ENCODE results near the gene LDLRAP1. TPM values are rescaled to one million over a fixed set of nuclear protein-coding genes. Genes with fewer than 3 reads are reported as not detected.
"Not testable (repeated sequence)": the region's sequence is repeated elsewhere in the genome, so short reads cannot be mapped to it uniquely, and the experiment has no call there.

Gene LDLRAP1
- total and polyA plus RNA-seq, 8 donors: 10.6 to 73.7 (median 17.6) TPM; not detected in 1

- no peak for TF ChIP-seq EP300 (IDR thresholded peaks at IDR 0.05)
- TF ChIP-seq, protein P1, sequence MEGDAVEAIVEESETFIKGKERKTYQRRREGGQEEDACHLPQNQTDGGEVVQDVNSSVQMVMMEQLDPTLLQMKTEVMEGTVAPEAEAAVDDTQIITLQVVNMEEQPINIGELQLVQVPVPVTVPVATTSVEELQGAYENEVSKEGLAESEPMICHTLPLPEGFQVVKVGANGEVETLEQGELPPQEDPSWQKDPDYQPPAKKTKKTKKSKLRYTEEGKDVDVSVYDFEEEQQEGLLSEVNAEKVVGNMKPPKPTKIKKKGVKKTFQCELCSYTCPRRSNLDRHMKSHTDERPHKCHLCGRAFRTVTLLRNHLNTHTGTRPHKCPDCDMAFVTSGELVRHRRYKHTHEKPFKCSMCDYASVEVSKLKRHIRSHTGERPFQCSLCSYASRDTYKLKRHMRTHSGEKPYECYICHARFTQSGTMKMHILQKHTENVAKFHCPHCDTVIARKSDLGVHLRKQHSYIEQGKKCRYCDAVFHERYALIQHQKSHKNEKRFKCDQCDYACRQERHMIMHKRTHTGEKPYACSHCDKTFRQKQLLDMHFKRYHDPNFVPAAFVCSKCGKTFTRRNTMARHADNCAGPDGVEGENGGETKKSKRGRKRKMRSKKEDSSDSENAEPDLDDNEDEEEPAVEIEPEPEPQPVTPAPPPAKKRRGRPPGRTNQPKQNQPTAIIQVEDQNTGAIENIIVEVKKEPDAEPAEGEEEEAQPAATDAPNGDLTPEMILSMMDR (IDR thresholded peaks at IDR 0.05): no peak
- no peak for TF ChIP-seq POLR2A (IDR thresholded peaks at IDR 0.05)
- TF ChIP-seq POLR2AphosphoS5 (IDR thresholded peaks at IDR 0.05): no peak
- 49 to 73% (median 59%) methylated on average over 7 of the region's 7 CpGs for WGBS, 5 donors
- Histone ChIP-seq H3K9me3 (peaks cover 0 to 8% (median 6%) of the 10 kb centered on the region in 4 donors), H3K27ac (peak overlapping the region in 1 of 5 donors; percentile 20), H3K27me3 (no peaks in the 10 kb centered on the region), H3K36me3 (no peaks in the 10 kb centered on the region), H3K4me3 (no peak overlapping the region), H3K4me1 (peaks cover 0 to 12% (median 4%) of the 10 kb centered on the region in 4 donors)
- DNase-seq: no peak
- intact Hi-C loops (cut with DNase I; ENCODE audit: low total_unique reads): no loop called here
Measured at GRCh38 chr1:25599969-25600610, 56.7 kb downstream of the LDLRAP1 start.

- H3K27me3 ChIP-seq; H3K36me3 ChIP-seq; H3K4me3 ChIP-seq; intact Hi-C loops (cut with DNase I; ENCODE audit: low total_unique reads); H3K9me3 ChIP-seq: not testable (repeated sequence)
- peak overlapping the region in 1 of 5 donors; percentile 20 for H3K27ac ChIP-seq
- H3K4me1 ChIP-seq: peaks cover 0 to 12% (median 4%) of the 10 kb centered on the region in 4 donors
- DNase-seq: peak; percentile 63 to 94
- WGBS, 5 donors: 37 to 65% (median 49%) methylated on average over 5 of the region's 5 CpGs
- TF ChIP-seq POLR2AphosphoS5 (IDR thresholded peaks at IDR 0.05): peak in 1 of 3 donors; percentile 70
Measured at GRCh38 chr1:25600971-25601699, 57.7 kb downstream of the LDLRAP1 start.

DNA sequence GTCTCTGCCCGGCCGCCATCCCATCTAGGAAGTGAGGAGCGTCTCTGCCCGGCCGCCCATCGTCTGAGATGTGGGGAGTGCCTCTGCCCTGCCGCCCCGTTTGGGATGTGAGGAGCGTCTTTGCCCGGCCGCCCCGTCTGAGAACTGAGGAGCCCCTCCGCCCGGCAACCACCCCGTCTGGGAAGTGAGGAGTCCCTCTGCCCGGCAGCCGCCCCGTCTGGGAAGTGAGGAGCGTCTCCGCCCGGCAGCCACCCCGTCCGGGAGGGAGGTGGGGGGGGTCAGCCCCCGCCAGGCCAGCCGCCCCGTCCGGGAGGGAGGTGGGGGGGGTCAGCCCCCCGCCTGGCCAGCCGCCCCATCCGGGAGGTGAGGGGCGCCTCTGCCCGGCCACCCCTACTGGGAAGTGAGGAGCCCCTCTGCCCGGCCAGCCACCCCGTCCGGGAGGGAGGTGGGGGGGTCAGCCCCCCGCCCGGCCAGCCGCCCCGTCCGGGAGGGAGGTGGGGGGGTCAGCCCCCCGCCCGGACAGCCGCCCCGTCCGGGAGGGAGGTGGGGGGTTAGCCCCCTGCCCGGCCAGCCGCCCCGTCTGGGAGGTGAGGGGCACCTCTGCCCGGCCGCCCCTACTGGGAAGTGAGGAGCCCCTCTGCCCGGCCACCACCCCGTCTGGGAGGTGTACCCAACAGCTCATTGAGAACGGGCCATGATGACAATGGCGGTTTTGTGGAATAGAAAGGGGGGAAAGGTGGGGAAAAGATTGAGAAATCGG, 60.6 kb downstream of the LDLRAP1 start:
- DNase-seq; H3K36me3 ChIP-seq; H3K27ac ChIP-seq; H3K4me3 ChIP-seq; H3K9me3 ChIP-seq; intact Hi-C loops (cut with DNase I; ENCODE audit: low total_unique reads); H3K27me3 ChIP-seq: not testable (repeated sequence)
- WGBS, 5 donors: 93 to 96% (median 94%) methylated on average over 8 to 41 of the region's 55 CpGs; no CpG with 5 or more reads in 1 of the 5 donors
- peaks cover 4 to 20% (median 8%) of the 10 kb centered on the region in 4 donors for H3K4me1 ChIP-seq

DNA sequence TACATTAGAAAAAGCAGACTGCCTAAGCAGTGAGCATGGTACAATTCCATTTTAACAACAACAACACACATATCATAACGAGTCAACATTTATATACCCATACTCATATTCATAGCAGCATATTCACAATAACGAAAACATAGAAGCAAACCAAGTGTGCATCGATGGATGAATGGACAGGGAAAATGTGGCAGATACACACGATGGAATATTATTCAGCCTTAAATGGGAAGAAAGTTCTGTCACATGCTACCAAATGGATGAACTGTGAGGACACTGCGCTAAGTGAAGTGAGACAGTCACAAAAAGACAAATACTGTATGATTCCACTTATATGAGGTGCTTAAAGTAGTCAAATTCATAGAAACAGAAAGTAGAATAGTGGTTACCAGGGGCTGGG, 63.7 kb downstream of the LDLRAP1 start:
- intact Hi-C loops (cut with DNase I; ENCODE audit: low total_unique reads): no loop called here
- no peaks in the 10 kb centered on the region for H3K9me3 ChIP-seq
- no peaks in the 10 kb centered on the region for H3K36me3 ChIP-seq
- no peaks in the 10 kb centered on the region for H3K27me3 ChIP-seq
- no peak overlapping the region for H3K4me3 ChIP-seq
- WGBS, 5 donors: 92 to 96% (median 95%) methylated on average over 5 of the region's 5 CpGs
- no peak for DNase-seq
- peaks cover 0 to 32% (median 17%) of the 10 kb centered on the region in 4 donors for H3K4me1 ChIP-seq
- H3K27ac ChIP-seq: no peak overlapping the region
- TF ChIP-seq EP300 (IDR thresholded peaks at IDR 0.05) (no peak), POLR2A (IDR thresholded peaks at IDR 0.05) (no peak), POLR2AphosphoS5 (IDR thresholded peaks at IDR 0.05) (no peak)
- TF ChIP-seq, protein P1 (IDR thresholded peaks at IDR 0.05): no peak

DNA sequence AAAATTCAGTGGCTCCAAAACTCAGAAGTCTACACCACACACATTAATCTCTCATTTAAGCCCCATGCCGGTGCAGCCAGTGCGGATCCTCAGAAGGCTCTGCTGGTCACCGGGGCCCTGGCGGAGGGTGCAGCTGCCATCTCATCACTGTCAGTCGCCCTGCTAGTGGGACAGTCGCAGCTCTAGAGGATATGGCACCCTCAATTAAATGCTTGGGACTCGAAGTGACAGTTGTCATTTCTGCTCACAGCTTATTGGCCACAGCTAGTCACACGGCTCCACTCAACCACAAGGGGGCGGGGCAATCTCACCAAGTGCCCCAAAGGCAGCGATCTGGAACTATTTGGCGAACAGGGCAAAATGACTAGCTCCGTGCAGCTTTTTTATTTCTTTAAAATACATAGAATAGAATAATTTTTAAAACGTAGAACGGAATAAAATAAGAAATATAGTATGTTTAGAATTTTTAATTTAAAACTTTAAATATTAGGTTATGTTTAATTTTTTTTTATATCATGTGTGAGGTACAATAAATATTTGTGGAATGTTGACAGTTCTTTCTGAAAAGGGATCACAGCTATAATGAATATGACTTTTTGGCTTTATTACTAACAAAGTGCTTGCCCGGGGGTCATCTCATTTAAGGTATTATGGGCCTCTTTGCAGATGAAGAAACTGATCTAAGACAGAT, 65.2 kb downstream of the LDLRAP1 start:
- WGBS, 5 donors: 15 to 24% (median 21%) methylated on average over 14 to 15 of the region's 15 CpGs
- intact Hi-C loops (cut with DNase I; ENCODE audit: low total_unique reads): no loop called here
- TF ChIP-seq, protein P1 (IDR thresholded peaks at IDR 0.05): peak in 6 of 7 experiments; percentile 11 to 87 (median 66)
- TF ChIP-seq POLR2A (IDR thresholded peaks at IDR 0.05): no peak
- peak in 2 of 3 donors; percentile 35 to 38 for TF ChIP-seq POLR2AphosphoS5 (IDR thresholded peaks at IDR 0.05)

More for the DNA sequence above, 65.2 kb downstream of the LDLRAP1 start:
- Histone ChIP-seq H3K4me3 (no peak overlapping the region), H3K36me3 (no peaks in the 10 kb centered on the region), H3K27me3 (no peaks in the 10 kb centered on the region), H3K27ac (no peak overlapping the region), H3K4me1 (peaks cover 0 to 32% (median 17%) of the 10 kb centered on the region in 4 donors), H3K9me3 (no peaks in the 10 kb centered on the region)
- DNase-seq: peak; percentile 91 to 93
